ENCODE measurements around the gene SLC25A43. TPM values are rescaled to one million over a fixed set of nuclear protein-coding genes. Genes with fewer than 3 reads are reported as not detected.
A peak's percentile ranks its signal among the peaks of the same experiment; 100 is the strongest.

Gene SLC25A43
- total and polyA plus RNA-seq, 2 of the 8 experiments (the other 6 are each of a cell fraction or from before 2014, with no cell fraction given), result 3.1 to 5.8 TPM

GRCh38 chrX:119389871-119390501, 9.2 kb upstream of the SLC25A43 start:
- no peaks in the 10 kb centered on the region for H4K20me1 ChIP-seq (replicated peaks in 1 of 2; ENCODE audit: control insufficient read depth in 1 of 2, insufficient read depth in 2 of 2, low read length in 2 of 2)
- H3K4me2 ChIP-seq (ENCODE audit: insufficient read depth in 1 of 2, low read depth in 2 of 2, low read length in 2 of 2), result no peak overlapping the region; a peak in 1 of 4 replicates
- H3K56ac ChIP-seq (replicated peaks; ENCODE audit: insufficient read length, low read depth, low read length), result no peak overlapping the region
- H2BK15ac ChIP-seq (ENCODE audit: low read length), result no peak overlapping the region
- H4K91ac ChIP-seq (replicated peaks; ENCODE audit: insufficient read length, low read length), result no peak overlapping the region
- H3K9ac ChIP-seq (replicated peaks in 1 of 4; ENCODE audit: extremely low read depth in 1 of 4, low read depth in 3 of 4, low read length in 3 of 4), result no peak overlapping the region
- no peaks in the 10 kb centered on the region for H3K27me3 ChIP-seq (replicated peaks in 1 of 4; ENCODE audit: control insufficient read depth in 3 of 4, extremely low read depth in 1 of 4, insufficient read depth in 3 of 4, low read length in 3 of 4)
- DNase-seq (ENCODE audit: low read depth in 1 of 2, low spot score in 2 of 2) (no peak), FAIRE-seq (no peak)
- H3K4ac ChIP-seq (replicated peaks; ENCODE audit: insufficient read length, low read depth, low read length), result no peak overlapping the region
- H3K9me3 ChIP-seq (ENCODE audit: insufficient read depth in 2 of 2, low read depth in 1 of 2, low read length in 1 of 2), result no peaks in the 10 kb centered on the region; a peak in 1 of 4 replicates
- H3K4me3 ChIP-seq (ENCODE audit: extremely low read depth in 1 of 4, insufficient read depth in 2 of 4, low read depth in 3 of 4, low read length in 4 of 4), result no peak overlapping the region
- H2BK5ac ChIP-seq (ENCODE audit: low read depth, low read length), result no peak overlapping the region
- no peak overlapping the region for H3K14ac ChIP-seq (ENCODE audit: insufficient read length)
- peak overlapping the region; percentile 81; the same call in 1 of the 2 replicates for H2AFZ ChIP-seq (ENCODE audit: low read length)
- 46% methylated on average over 7 of the region's 7 CpGs; no CpG with 5 or more reads in 1 of the 2 experiments for WGBS, 2 experiments (ENCODE audit: extremely low coverage in 1 of 2, insufficient coverage in 1 of 2, insufficient read length in 1 of 2, insufficient replicate concordance in 2 of 2, low coverage in 1 of 2, low lambda C conversion rate in 2 of 2, missing lambda C conversion rate in 1 of 2)
- no peaks in the 10 kb centered on the region for H3K79me1 ChIP-seq (ENCODE audit: low read depth, low read length)
- no peak overlapping the region for H3K23ac ChIP-seq (ENCODE audit: insufficient read length)
- H3K79me2 ChIP-seq (ENCODE audit: control insufficient read depth in 1 of 2, insufficient read depth in 2 of 2, low read length in 2 of 2), result no peaks in the 10 kb centered on the region
- H2BK12ac ChIP-seq (ENCODE audit: low read depth, low read length), result 0 out of 2 replicates have a peak overlapping the region, but pooled peaks have one; percentile 33
- no peak overlapping the region for H4K5ac ChIP-seq (ENCODE audit: insufficient read length, low read depth, low read length)
- H3K4me1 ChIP-seq (replicated peaks in 1 of 4; ENCODE audit: control insufficient read depth in 3 of 4, insufficient read depth in 4 of 4, low read length in 3 of 4), result peaks cover 0 to 3% (median 1%) of the 10 kb centered on the region in 4 experiments; a peak in 2 of 7 replicates
- TF ChIP-seq TAF1 (IDR thresholded peaks at IDR 0.05; ENCODE audit: low read depth, low read length), result no peak
- TF ChIP-seq, protein P1, sequence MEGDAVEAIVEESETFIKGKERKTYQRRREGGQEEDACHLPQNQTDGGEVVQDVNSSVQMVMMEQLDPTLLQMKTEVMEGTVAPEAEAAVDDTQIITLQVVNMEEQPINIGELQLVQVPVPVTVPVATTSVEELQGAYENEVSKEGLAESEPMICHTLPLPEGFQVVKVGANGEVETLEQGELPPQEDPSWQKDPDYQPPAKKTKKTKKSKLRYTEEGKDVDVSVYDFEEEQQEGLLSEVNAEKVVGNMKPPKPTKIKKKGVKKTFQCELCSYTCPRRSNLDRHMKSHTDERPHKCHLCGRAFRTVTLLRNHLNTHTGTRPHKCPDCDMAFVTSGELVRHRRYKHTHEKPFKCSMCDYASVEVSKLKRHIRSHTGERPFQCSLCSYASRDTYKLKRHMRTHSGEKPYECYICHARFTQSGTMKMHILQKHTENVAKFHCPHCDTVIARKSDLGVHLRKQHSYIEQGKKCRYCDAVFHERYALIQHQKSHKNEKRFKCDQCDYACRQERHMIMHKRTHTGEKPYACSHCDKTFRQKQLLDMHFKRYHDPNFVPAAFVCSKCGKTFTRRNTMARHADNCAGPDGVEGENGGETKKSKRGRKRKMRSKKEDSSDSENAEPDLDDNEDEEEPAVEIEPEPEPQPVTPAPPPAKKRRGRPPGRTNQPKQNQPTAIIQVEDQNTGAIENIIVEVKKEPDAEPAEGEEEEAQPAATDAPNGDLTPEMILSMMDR (IDR thresholded peaks at IDR 0.05; ENCODE audit: control extremely low read depth in 1 of 3, insufficient read depth in 1 of 3, low read depth in 1 of 3, low read length in 3 of 3), result peak in 1 of 3 experiments; percentile 15; a peak in 2 of 4 replicates
- peak; percentile 9 to 19; a peak in 1 of 4 replicates for TF ChIP-seq RAD21 (IDR thresholded peaks at IDR 0.05 in 1 of 2, conservative IDR thresholded peaks at IDR 0.05 in 1 of 2; ENCODE audit: low read depth in 2 of 2, low read length in 2 of 2)
- ChIA-PET CTCF (ENCODE audit: partially characterized antibody) (interaction anchor here (0.6 to 3.1 kb wide), 11 partner anchors 10 to 363 kb away, joined by 3 to 8 read pairs (median 4); partner anchors contain the start of gene SLC25A43), POLR2A (ENCODE audit: partially characterized antibody) (no interaction called here)
- H3K27ac ChIP-seq (ENCODE audit: low read depth, low read length), result no peak overlapping the region
- H2AK5ac ChIP-seq (ENCODE audit: low read depth, low read length), result no peak overlapping the region
- no peaks in the 10 kb centered on the region for H3K36me3 ChIP-seq (ENCODE audit: control insufficient read depth in 2 of 4, insufficient read depth in 4 of 4, low read length in 3 of 4)
- no peak overlapping the region for H4K8ac ChIP-seq (ENCODE audit: extremely low read depth, insufficient read depth, low read length)
- H2BK20ac ChIP-seq (ENCODE audit: low read length), result no peak overlapping the region
- H2BK120ac ChIP-seq (replicated peaks; ENCODE audit: low read depth, low read length), result no peak overlapping the region
- no peak overlapping the region for H3K18ac ChIP-seq (ENCODE audit: extremely low read depth, low read length)
- no peaks in the 10 kb centered on the region for H3K23me2 ChIP-seq (ENCODE audit: low read depth, low read length)
